KMS-11 (cell line): ENCODE measurements around the gene LRRK1.

Experiments
- H2AFZ ChIP-seq: fragments of 200-600 bp; sonication (generic); 2 replicates; pipeline ENCODE4 v1.6.1; 2016; ENCODE audit warnings: antibody characterized with exemption, mixed run types, low read depth
- H3K27ac ChIP-seq: fragments of 200-600 bp; sonication (generic); 2 replicates; pipeline ENCODE4 v1.6.1; 2016; ENCODE audit warnings: mild to moderate bottlenecking, mixed run types
- H3K27me3 ChIP-seq: fragments of 200-600 bp; sonication (generic); 2 replicates; pipeline ENCODE4 v1.6.1; 2017; ENCODE audit warnings: mild to moderate bottlenecking, low read depth, mixed run types, moderate library complexity; ENCODE audit not compliant: insufficient read depth
- H3K36me3 ChIP-seq: fragments of 200-600 bp; sonication (generic); 2 replicates; pipeline ENCODE4 v1.6.1; 2017; ENCODE audit warnings: mild to moderate bottlenecking, mixed run types; ENCODE audit not compliant: insufficient read depth
- H3K4me1 ChIP-seq: fragments of 200-600 bp; sonication (generic); 2 replicates; pipeline ENCODE4 v1.6.1; 2016; ENCODE audit warnings: mild to moderate bottlenecking, low read depth, mixed run types; ENCODE audit not compliant: poor library complexity, severe bottlenecking
- H3K4me2 ChIP-seq: fragments of 200-600 bp; sonication (generic); 2 replicates; pipeline ENCODE4 v1.7.0; 2016; ENCODE audit warnings: mild to moderate bottlenecking, mixed run types
- H3K4me3 ChIP-seq: fragments of 200-600 bp; sonication (generic); IDR thresholded peaks from 2 replicates; pipeline ENCODE4 v1.6.1; 2017; ENCODE audit warnings: low read depth, low read length, mixed read lengths; ENCODE audit not compliant: insufficient read depth
- H3K79me2 ChIP-seq: fragments of 200-600 bp; sonication (generic); 2 replicates; pipeline ENCODE4 v1.6.1; 2016; ENCODE audit warnings: low read depth, mixed run types; ENCODE audit not compliant: insufficient read depth
- H3K9ac ChIP-seq: fragments of 200-600 bp; sonication (generic); 2 replicates; pipeline ENCODE4 v1.6.1; 2016; ENCODE audit warnings: mild to moderate bottlenecking, mixed run types
- H4K20me1 ChIP-seq: fragments of 200-600 bp; sonication (generic); 2 replicates; pipeline ENCODE4 v1.6.1; 2016; ENCODE audit warnings: mild to moderate bottlenecking, mixed run types; ENCODE audit not compliant: insufficient read depth
- CTCF ChIP-seq: fragments of 200-600 bp; sonication (generic); conservative IDR thresholded peaks from 2 replicates; pipeline ENCODE4 v1.6.1; 2017; ENCODE audit warnings: low read depth, mild to moderate bottlenecking, antibody characterized with exemption, low read length, moderate library complexity, mixed read lengths

The LRRK1 gene, protein sequence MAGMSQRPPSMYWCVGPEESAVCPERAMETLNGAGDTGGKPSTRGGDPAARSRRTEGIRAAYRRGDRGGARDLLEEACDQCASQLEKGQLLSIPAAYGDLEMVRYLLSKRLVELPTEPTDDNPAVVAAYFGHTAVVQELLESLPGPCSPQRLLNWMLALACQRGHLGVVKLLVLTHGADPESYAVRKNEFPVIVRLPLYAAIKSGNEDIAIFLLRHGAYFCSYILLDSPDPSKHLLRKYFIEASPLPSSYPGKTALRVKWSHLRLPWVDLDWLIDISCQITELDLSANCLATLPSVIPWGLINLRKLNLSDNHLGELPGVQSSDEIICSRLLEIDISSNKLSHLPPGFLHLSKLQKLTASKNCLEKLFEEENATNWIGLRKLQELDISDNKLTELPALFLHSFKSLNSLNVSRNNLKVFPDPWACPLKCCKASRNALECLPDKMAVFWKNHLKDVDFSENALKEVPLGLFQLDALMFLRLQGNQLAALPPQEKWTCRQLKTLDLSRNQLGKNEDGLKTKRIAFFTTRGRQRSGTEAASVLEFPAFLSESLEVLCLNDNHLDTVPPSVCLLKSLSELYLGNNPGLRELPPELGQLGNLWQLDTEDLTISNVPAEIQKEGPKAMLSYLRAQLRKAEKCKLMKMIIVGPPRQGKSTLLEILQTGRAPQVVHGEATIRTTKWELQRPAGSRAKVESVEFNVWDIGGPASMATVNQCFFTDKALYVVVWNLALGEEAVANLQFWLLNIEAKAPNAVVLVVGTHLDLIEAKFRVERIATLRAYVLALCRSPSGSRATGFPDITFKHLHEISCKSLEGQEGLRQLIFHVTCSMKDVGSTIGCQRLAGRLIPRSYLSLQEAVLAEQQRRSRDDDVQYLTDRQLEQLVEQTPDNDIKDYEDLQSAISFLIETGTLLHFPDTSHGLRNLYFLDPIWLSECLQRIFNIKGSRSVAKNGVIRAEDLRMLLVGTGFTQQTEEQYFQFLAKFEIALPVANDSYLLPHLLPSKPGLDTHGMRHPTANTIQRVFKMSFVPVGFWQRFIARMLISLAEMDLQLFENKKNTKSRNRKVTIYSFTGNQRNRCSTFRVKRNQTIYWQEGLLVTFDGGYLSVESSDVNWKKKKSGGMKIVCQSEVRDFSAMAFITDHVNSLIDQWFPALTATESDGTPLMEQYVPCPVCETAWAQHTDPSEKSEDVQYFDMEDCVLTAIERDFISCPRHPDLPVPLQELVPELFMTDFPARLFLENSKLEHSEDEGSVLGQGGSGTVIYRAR (N-terminal part only)

DNA sequence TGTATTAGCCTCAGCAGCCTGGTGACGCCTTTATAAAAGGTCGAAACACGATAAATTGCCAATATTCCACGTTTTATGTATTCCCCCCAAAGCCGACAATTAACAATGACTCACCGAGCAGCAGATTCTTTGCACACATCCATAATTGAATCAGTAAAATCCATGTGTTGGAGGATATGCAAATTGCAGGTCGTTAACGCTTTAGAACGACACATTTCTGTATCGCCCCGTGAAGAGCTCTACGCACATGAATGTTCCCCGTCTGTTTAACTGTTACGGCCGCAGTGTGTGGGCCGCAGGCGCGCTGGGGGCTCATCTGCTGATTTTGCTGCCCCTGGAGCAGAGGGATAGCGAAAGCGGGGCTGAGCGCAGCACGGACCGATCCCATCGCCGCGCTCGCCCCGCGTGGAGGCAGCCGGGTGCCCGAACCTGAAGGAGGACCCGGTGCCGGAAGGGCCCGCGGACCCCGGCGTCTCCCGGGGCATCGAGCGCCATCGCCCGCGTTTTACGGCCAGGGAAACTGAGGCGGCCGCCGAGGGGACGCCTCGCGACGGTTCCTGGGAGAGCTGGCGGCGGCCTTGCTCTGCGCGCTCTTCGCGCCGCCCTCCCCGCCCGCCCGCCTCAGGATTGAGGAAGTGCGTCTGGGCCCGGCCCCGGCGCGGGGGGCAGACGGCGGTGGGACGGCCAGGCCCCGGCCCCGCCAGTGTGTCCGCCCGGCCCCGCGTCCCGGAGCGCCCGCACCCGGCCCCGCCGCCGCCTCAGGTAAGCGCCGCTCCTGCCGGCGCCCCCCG lies at the start of gene LRRK1:
Gene LRRK1, plus strand, starts transcription at position 668 of the 791 bp plus-strand sequence. CDS start 5,276 bp downstream, outside the sequence.
- Histone ChIP-seq H3K27me3 (peaks cover 22% of the 10 kb centered on the region), H4K20me1 (no peaks in the 10 kb centered on the region), H3K4me2 (peak within 1 kb of the TSS; percentile 44), H3K4me1 (no peaks in the 10 kb centered on the region), H3K79me2 (no peaks in the 10 kb centered on the region), H3K27ac (no peak within 1 kb of the TSS), H3K4me3 (no peak within 1 kb of the TSS), H3K36me3 (no peaks in the 10 kb centered on the region), H2AFZ (peak within 1 kb of the TSS; percentile 66), H3K9ac (no peak within 1 kb of the TSS)
- TF ChIP-seq CTCF: no peak

- peak; percentile 89 for TF ChIP-seq CTCF
- Histone ChIP-seq H2AFZ (no peak overlapping the region), H3K4me1 (no peaks in the 10 kb centered on the region), H4K20me1 (no peaks in the 10 kb centered on the region), H3K36me3 (no peaks in the 10 kb centered on the region), H3K9ac (no peak overlapping the region), H3K27ac (no peak overlapping the region), H3K4me2 (no peak overlapping the region), H3K79me2 (no peaks in the 10 kb centered on the region), H3K4me3 (no peak overlapping the region), H3K27me3 (no peaks in the 10 kb centered on the region)
Observed at GRCh38 chr15:100873029-100873677, 46.0 kb upstream of the LRRK1 start.

DNA sequence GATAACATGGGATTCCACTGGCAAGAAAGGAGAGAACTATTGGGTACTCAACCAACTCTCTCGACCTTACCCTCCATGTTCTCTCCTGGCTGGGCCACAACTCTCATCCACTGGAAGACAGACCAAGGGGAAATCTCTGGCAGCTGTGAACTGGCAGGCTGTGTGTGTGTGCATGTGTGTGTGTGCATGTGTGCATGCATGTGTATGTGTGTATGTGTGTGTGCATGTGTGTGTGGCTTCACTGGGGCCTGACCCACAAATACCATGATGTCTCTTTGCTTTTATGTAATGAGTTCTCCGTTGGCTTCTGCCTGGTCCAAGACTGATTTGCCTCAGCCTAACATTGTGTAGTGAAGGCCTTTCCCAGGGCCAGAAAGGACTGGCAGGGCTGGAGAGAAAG lies 43.7 kb upstream of the LRRK1 start:
- H3K79me2 ChIP-seq: no peaks in the 10 kb centered on the region
- TF ChIP-seq CTCF: no peak
- H3K9ac ChIP-seq: no peak overlapping the region
- H3K4me1 ChIP-seq: no peaks in the 10 kb centered on the region
- H3K36me3 ChIP-seq: no peaks in the 10 kb centered on the region
- H2AFZ ChIP-seq: no peak overlapping the region
- no peaks in the 10 kb centered on the region for H4K20me1 ChIP-seq
- H3K27ac ChIP-seq: no peak overlapping the region
- H3K27me3 ChIP-seq: no peaks in the 10 kb centered on the region
- H3K4me3 ChIP-seq: no peak overlapping the region
- H3K4me2 ChIP-seq: no peak overlapping the region
